GM20000 (cell line): Measurements from ENCODE around the gene POPDC3.

ENCODE experiments used
- DNase-seq: peaks from one replicate; pipeline ENCODE4 v3.0.0; 2012; ENCODE audit warnings: low spot score
- CTCF ChIP-seq: IDR thresholded peaks from 2 replicates; pipeline ENCODE4 v1.5.1; 2012; ENCODE audit warnings: mild to moderate bottlenecking, control low read depth; ENCODE audit errors: extremely low read depth, missing control alignments

POPDC3 gene

GRCh38 chr6:105121981-105122380 is 57.8 kb downstream of the POPDC3 start:
- TF ChIP-seq CTCF, result no peak
- DNase-seq, result no peak

GRCh38 chr6:105120570-105120969 is 59.2 kb downstream of the POPDC3 start:
- no peak for DNase-seq
- no peak for TF ChIP-seq CTCF

- DNase-seq, result no peak
- TF ChIP-seq CTCF, result no peak
Measured at GRCh38 chr6:105116150-105116549, 63.7 kb downstream of the POPDC3 start.

GRCh38 chr6:105113422-105113821 is 66.4 kb downstream of the POPDC3 start:
- no peak for DNase-seq
- no peak for TF ChIP-seq CTCF

GRCh38 chr6:105112577-105112976 is 67.2 kb downstream of the POPDC3 start:
- no peak for DNase-seq
- no peak for TF ChIP-seq CTCF

- no peak for TF ChIP-seq CTCF
- no peak for DNase-seq
Measured at GRCh38 chr6:105111871-105112270, 67.9 kb downstream of the POPDC3 start.

- TF ChIP-seq CTCF, result no peak
- DNase-seq, result no peak
Measured at GRCh38 chr6:105111105-105111504, 68.7 kb downstream of the POPDC3 start.
